IPS-18a (cell line): Measurements from ENCODE around the gene CLTC.

Experiments used
- H3K27ac ChIP-seq: one replicate; pipeline ENCODE4 v1.5.1; 2013; ENCODE audit warnings: low read length
- H3K27me3 ChIP-seq: one replicate; pipeline ENCODE4 v1.6.1; 2013; ENCODE audit warnings: mild to moderate bottlenecking, low read length; ENCODE audit not compliant: control insufficient read depth, insufficient read depth
- H3K36me3 ChIP-seq: one replicate; pipeline ENCODE4 v1.6.1; 2013; ENCODE audit warnings: low read depth, low read length; ENCODE audit not compliant: control insufficient read depth
- H3K4me1 ChIP-seq: one replicate; pipeline ENCODE4 v1.6.1; 2013; ENCODE audit warnings: low read depth, low read length; ENCODE audit not compliant: control insufficient read depth
- H3K4me3 ChIP-seq: one replicate; pipeline ENCODE4 v1.5.1; 2013; ENCODE audit warnings: low read length
- H3K9ac ChIP-seq: one replicate; pipeline ENCODE4 v1.6.1; 2013; ENCODE audit warnings: mild to moderate bottlenecking, low read length, moderate library complexity
- H3K9me3 ChIP-seq: one replicate; pipeline ENCODE4 v1.6.1; 2013; ENCODE audit warnings: low read depth, low read length; ENCODE audit not compliant: control insufficient read depth

CLTC gene

GRCh38 chr17:59684967-59685366 lies 65.3 kb downstream of the CLTC start:
- Histone ChIP-seq H3K27me3 (no peaks in the 10 kb centered on the region), H3K9ac (no peak overlapping the region), H3K9me3 (no peaks in the 10 kb centered on the region), H3K27ac (no peak overlapping the region), H3K4me3 (no peak overlapping the region), H3K4me1 (no peaks in the 10 kb centered on the region), H3K36me3 (peaks cover 97% of the 10 kb centered on the region)

DNA sequence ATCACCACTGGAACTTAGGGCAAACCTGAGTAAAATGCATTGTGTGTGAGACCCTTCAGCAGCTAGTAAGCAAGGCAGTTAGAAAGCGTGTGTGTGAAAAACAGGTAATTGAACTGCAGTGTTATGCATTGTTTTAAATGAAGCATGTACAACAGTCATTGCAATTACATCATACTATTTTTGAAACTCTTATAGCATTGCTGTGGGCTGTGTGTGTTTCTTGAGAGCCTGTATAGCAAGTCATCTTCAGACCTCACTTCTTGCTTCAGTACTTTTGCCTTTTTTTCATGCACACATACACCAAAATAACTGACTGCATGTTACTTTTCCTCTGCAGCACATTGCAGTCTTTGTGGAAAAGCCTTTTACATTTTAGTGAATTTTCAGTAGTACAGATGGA lies 68.3 kb downstream of the CLTC start:
- Histone ChIP-seq H3K4me1 (no peaks in the 10 kb centered on the region), H3K27ac (no peak overlapping the region), H3K4me3 (no peak overlapping the region), H3K9ac (no peak overlapping the region), H3K27me3 (no peaks in the 10 kb centered on the region), H3K9me3 (no peaks in the 10 kb centered on the region), H3K36me3 (peaks cover 86% of the 10 kb centered on the region)

- Histone ChIP-seq H3K27ac (no peak overlapping the region), H3K4me1 (no peaks in the 10 kb centered on the region), H3K36me3 (peaks cover 85% of the 10 kb centered on the region)
Observed at GRCh38 chr17:59688496-59688895, 68.8 kb downstream of the CLTC start.

DNA sequence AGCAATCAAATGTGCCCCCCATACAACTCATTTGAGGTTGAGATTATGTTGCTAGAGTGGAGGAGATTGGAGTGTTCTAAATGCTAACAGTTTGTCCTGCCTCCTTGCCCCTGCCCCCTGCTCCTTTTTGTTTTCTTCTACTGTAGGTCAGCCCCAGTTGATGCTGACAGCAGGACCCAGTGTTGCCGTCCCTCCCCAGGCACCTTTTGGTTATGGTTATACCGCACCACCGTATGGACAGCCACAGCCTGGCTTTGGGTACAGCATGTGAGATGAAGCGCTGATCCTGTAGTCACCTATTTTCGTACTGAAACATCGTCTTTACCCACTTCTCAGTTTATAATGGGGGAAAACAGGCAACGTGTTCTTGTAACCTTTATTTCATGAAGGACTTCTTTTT lies 73.9 kb downstream of the CLTC start:
- peaks cover 87% of the 10 kb centered on the region for H3K36me3 ChIP-seq
- no peaks in the 10 kb centered on the region for H3K4me1 ChIP-seq

More at GRCh38 chr17:59688496-59688895, 68.8 kb downstream of the CLTC start:
- Histone ChIP-seq H3K27me3 (no peaks in the 10 kb centered on the region), H3K9me3 (no peaks in the 10 kb centered on the region), H3K9ac (no peak overlapping the region), H3K4me3 (no peak overlapping the region)

GRCh38 chr17:59694344-59694743 lies 74.6 kb downstream of the CLTC start:
- no peaks in the 10 kb centered on the region for H3K9me3 ChIP-seq
- no peak overlapping the region for H3K9ac ChIP-seq
- no peak overlapping the region for H3K27ac ChIP-seq
- no peaks in the 10 kb centered on the region for H3K4me1 ChIP-seq
- H3K27me3 ChIP-seq = no peaks in the 10 kb centered on the region
- H3K36me3 ChIP-seq = peaks cover 87% of the 10 kb centered on the region
- H3K4me3 ChIP-seq = no peak overlapping the region

More for the DNA sequence above, 73.9 kb downstream of the CLTC start:
- Histone ChIP-seq H3K9me3 (no peaks in the 10 kb centered on the region), H3K27ac (no peak overlapping the region), H3K4me3 (no peak overlapping the region), H3K27me3 (no peaks in the 10 kb centered on the region), H3K9ac (no peak overlapping the region)

GRCh38 chr17:59695945-59696681 lies 76.4 kb downstream of the CLTC start:
- Histone ChIP-seq H3K27me3 (no peaks in the 10 kb centered on the region), H3K4me3 (no peak overlapping the region), H3K4me1 (no peaks in the 10 kb centered on the region), H3K27ac (no peak overlapping the region), H3K36me3 (peaks cover 86% of the 10 kb centered on the region), H3K9me3 (no peaks in the 10 kb centered on the region), H3K9ac (no peak overlapping the region)

GRCh38 chr17:59696682-59697277 lies 77.1 kb downstream of the CLTC start:
- Histone ChIP-seq H3K4me3 (no peak overlapping the region), H3K4me1 (no peaks in the 10 kb centered on the region), H3K27ac (no peak overlapping the region), H3K9ac (no peak overlapping the region), H3K27me3 (no peaks in the 10 kb centered on the region), H3K36me3 (peaks cover 82% of the 10 kb centered on the region), H3K9me3 (no peaks in the 10 kb centered on the region)

- no peaks in the 10 kb centered on the region for H3K9me3 ChIP-seq
- H3K27ac ChIP-seq = no peak overlapping the region
- no peak overlapping the region for H3K4me3 ChIP-seq
- no peaks in the 10 kb centered on the region for H3K27me3 ChIP-seq
- H3K9ac ChIP-seq = no peak overlapping the region
- H3K36me3 ChIP-seq = peaks cover 77% of the 10 kb centered on the region
- H3K4me1 ChIP-seq = no peaks in the 10 kb centered on the region
Observed at GRCh38 chr17:59698143-59698542, 78.4 kb downstream of the CLTC start.

GRCh38 chr17:59699218-59699617 lies 79.5 kb downstream of the CLTC start:
- Histone ChIP-seq H3K9ac (no peak overlapping the region), H3K27me3 (no peaks in the 10 kb centered on the region), H3K4me3 (no peak overlapping the region), H3K27ac (no peak overlapping the region), H3K4me1 (no peaks in the 10 kb centered on the region), H3K36me3 (peaks cover 67% of the 10 kb centered on the region), H3K9me3 (no peaks in the 10 kb centered on the region)

DNA sequence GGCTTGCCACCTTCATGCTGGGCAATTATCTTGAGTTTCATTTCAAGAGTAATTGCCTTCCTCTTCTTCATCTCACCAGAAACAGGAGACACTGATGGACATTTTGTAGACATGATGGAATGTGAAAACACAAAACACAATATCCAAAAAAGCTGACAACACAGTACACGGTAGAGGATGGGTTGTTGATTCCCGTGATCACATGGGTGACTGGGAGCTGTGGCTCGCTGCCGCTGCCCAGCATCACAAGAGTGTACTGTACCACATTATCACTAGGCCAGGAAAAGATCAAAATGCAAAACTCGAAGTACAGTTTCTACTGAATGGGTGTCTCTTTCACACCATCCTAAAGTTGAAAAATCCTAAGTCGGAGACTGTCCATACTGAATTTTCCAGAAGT lies 80.1 kb downstream of the CLTC start:
- H3K4me3 ChIP-seq = no peak overlapping the region
- no peaks in the 10 kb centered on the region for H3K9me3 ChIP-seq
- no peak overlapping the region for H3K27ac ChIP-seq
- H3K4me1 ChIP-seq = no peaks in the 10 kb centered on the region
- H3K36me3 ChIP-seq = peaks cover 61% of the 10 kb centered on the region
- no peak overlapping the region for H3K9ac ChIP-seq
- no peaks in the 10 kb centered on the region for H3K27me3 ChIP-seq

GRCh38 chr17:59702304-59702703 lies 82.6 kb downstream of the CLTC start:
- peaks cover 37% of the 10 kb centered on the region for H3K36me3 ChIP-seq

More at GRCh38 chr17:59702304-59702703, 82.6 kb downstream of the CLTC start:
- Histone ChIP-seq H3K4me3 (no peak overlapping the region), H3K4me1 (peaks cover 4% of the 10 kb centered on the region), H3K27me3 (no peaks in the 10 kb centered on the region), H3K27ac (no peak overlapping the region), H3K9ac (no peak overlapping the region), H3K9me3 (no peaks in the 10 kb centered on the region)
